GM12874 (cell line): ENCODE data around the gene SAYSD1.

Source experiments
- CTCF ChIP-seq: IDR thresholded peaks from 2 replicates; pipeline ENCODE4 v1.5.1; 2011; ENCODE audit warnings: low read depth, mild to moderate bottlenecking, control low read depth, low read length, moderate library complexity; ENCODE audit not compliant: insufficient read depth

Gene SAYSD1

GRCh38 chr6:39072830-39073229 lies 42.2 kb downstream of the SAYSD1 start:
- TF ChIP-seq CTCF = no peak

GRCh38 chr6:39068391-39068790 lies 46.6 kb downstream of the SAYSD1 start:
- TF ChIP-seq CTCF = no peak

- TF ChIP-seq CTCF = no peak
These were observed 49.4 kb downstream of the SAYSD1 start for GRCh38 chr6:39065561-39065960.

- no peak for TF ChIP-seq CTCF
These were observed 51.5 kb downstream of the SAYSD1 start for GRCh38 chr6:39063526-39063925.

- TF ChIP-seq CTCF = no peak
These were observed 52.8 kb downstream of the SAYSD1 start for GRCh38 chr6:39062014-39062740.

GRCh38 chr6:39061588-39061987 lies 53.4 kb downstream of the SAYSD1 start:
- no peak for TF ChIP-seq CTCF

- no peak for TF ChIP-seq CTCF
These were observed 53.8 kb downstream of the SAYSD1 start for GRCh38 chr6:39061182-39061581.
